ENCODE results near the gene LMLN. TPM values are rescaled to one million over a fixed set of nuclear protein-coding genes. Genes with fewer than 3 reads are reported as not detected.
A peak's percentile ranks its signal among the peaks of the same experiment; 100 is the strongest.
"Not testable (repeated sequence)": the region's sequence is repeated elsewhere in the genome, so short reads cannot be mapped to it uniquely, and the experiment has no call there.

LMLN gene
- total RNA-seq, result 13.0 and 16.3 TPM in 2 replicates

- Histone ChIP-seq H3K4me2 (ENCODE audit: insufficient read depth, low read length) (peak within 1 kb of the TSS; percentile 99), H3K4me3 (ENCODE audit: insufficient read depth, low read length) (peak within 1 kb of the TSS; percentile 88), H3K36me3 (ENCODE audit: insufficient read depth, low read length) (peaks cover 18% of the 10 kb centered on the region), H3K4me1 (ENCODE audit: insufficient read depth, low read length) (peaks cover 43% of the 10 kb centered on the region), H3K27me3 (ENCODE audit: insufficient read depth, low read length) (no peaks in the 10 kb centered on the region), H2AFZ (ENCODE audit: low read length) (peak within 1 kb of the TSS; percentile 98), H4K20me1 (ENCODE audit: insufficient read depth, low read length) (peaks cover 12% of the 10 kb centered on the region), H3K9me3 (ENCODE audit: low read depth, low read length) (no peaks in the 10 kb centered on the region), H3K79me2 (ENCODE audit: insufficient read depth, low read length) (peaks cover 12% of the 10 kb centered on the region), H3K27ac (ENCODE audit: low read depth, low read length) (peak within 1 kb of the TSS; percentile 93)
- peak; percentile 95 for DNase-seq (ENCODE audit: insufficient read length, low spot score, missing footprints)
- no peak for TF ChIP-seq CTCF (IDR thresholded peaks at IDR 0.05; ENCODE audit: extremely low read depth, low read depth, low read length)
These were observed at the start of gene LMLN for GRCh38 chr3:197959891-197960693. TSS of gene LMLN (plus strand) at chr3:197960217. CDS start at chr3:197960246, 29 bp downstream.

GRCh38 chr3:197912741-197913476, 47.1 kb upstream of the LMLN start:
- H3K79me2 ChIP-seq (ENCODE audit: insufficient read depth, low read length), result no peaks in the 10 kb centered on the region
- H3K4me2 ChIP-seq (ENCODE audit: insufficient read depth, low read length), result no peak overlapping the region
- peak overlapping the region; percentile 10 for H2AFZ ChIP-seq (ENCODE audit: low read length)
- TF ChIP-seq CTCF (IDR thresholded peaks at IDR 0.05; ENCODE audit: extremely low read depth, low read depth, low read length), result no peak
- no peaks in the 10 kb centered on the region for H4K20me1 ChIP-seq (ENCODE audit: insufficient read depth, low read length)
- no peak overlapping the region for H3K27ac ChIP-seq (ENCODE audit: low read depth, low read length)
- H3K27me3 ChIP-seq (ENCODE audit: insufficient read depth, low read length), result no peaks in the 10 kb centered on the region
- H3K4me1 ChIP-seq (ENCODE audit: insufficient read depth, low read length), result no peaks in the 10 kb centered on the region
- H3K9me3 ChIP-seq (ENCODE audit: low read depth, low read length), result no peaks in the 10 kb centered on the region
- H3K4me3 ChIP-seq (ENCODE audit: insufficient read depth, low read length), result no peak overlapping the region
- H3K36me3 ChIP-seq (ENCODE audit: insufficient read depth, low read length), result no peaks in the 10 kb centered on the region
- DNase-seq (ENCODE audit: insufficient read length, low spot score, missing footprints), result no peak

GRCh38 chr3:197913641-197914380, 46.2 kb upstream of the LMLN start:
- Histone ChIP-seq H3K4me3 (ENCODE audit: insufficient read depth, low read length) (no peak overlapping the region), H3K36me3 (ENCODE audit: insufficient read depth, low read length) (no peaks in the 10 kb centered on the region), H4K20me1 (ENCODE audit: insufficient read depth, low read length) (no peaks in the 10 kb centered on the region), H3K9me3 (ENCODE audit: low read depth, low read length) (no peaks in the 10 kb centered on the region), H3K27me3 (ENCODE audit: insufficient read depth, low read length) (no peaks in the 10 kb centered on the region), H3K4me2 (ENCODE audit: insufficient read depth, low read length) (no peak overlapping the region), H3K27ac (ENCODE audit: low read depth, low read length) (no peak overlapping the region), H3K79me2 (ENCODE audit: insufficient read depth, low read length) (no peaks in the 10 kb centered on the region), H2AFZ (ENCODE audit: low read length) (no peak overlapping the region), H3K4me1 (ENCODE audit: insufficient read depth, low read length) (no peaks in the 10 kb centered on the region)
- no peak for DNase-seq (ENCODE audit: insufficient read length, low spot score, missing footprints)
- TF ChIP-seq CTCF (IDR thresholded peaks at IDR 0.05; ENCODE audit: extremely low read depth, low read depth, low read length), result no peak

- H3K36me3 ChIP-seq (ENCODE audit: insufficient read depth, low read length); H3K79me2 ChIP-seq (ENCODE audit: insufficient read depth, low read length); DNase-seq (ENCODE audit: insufficient read length, low spot score, missing footprints); H3K4me3 ChIP-seq (ENCODE audit: insufficient read depth, low read length); H3K4me1 ChIP-seq (ENCODE audit: insufficient read depth, low read length); H4K20me1 ChIP-seq (ENCODE audit: insufficient read depth, low read length); H3K27me3 ChIP-seq (ENCODE audit: insufficient read depth, low read length); H3K4me2 ChIP-seq (ENCODE audit: insufficient read depth, low read length); H2AFZ ChIP-seq (ENCODE audit: low read length); H3K27ac ChIP-seq (ENCODE audit: low read depth, low read length); H3K9me3 ChIP-seq (ENCODE audit: low read depth, low read length): not testable (repeated sequence)
These were observed 38.4 kb upstream of the LMLN start for GRCh38 chr3:197921429-197922275.
